ENCODE results near the gene JARID2.
"Not testable (repeated sequence)": the region's sequence is repeated elsewhere in the genome, so short reads cannot be mapped to it uniquely, and the experiment has no call there.

JARID2 gene

DNA sequence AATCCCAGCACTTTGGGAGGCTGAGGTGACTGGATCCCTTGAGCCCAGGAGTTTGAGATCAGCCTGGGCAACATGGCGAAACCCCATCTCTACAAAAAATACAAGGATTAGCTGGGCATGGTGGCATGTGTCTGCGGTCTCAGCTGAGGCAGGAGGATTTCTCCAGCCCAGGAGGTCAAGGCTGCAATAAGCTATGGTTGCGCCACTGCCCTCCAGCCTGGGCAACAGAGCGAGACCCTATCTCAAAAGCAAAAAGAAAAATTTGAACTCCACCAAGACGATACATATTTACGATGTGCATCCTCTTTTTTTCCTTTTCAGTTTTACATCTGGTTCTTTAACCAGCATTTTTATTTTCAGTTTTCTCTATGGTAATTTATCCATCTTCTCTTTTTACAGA, 162.1 kb downstream of the JARID2 start:
- no peak for DNase-seq (ENCODE audit: low read depth in 1 of 2, low spot score in 1 of 2)
- no peak for TF ChIP-seq JUND (IDR thresholded peaks at IDR 0.05; ENCODE audit: low read depth)
- in situ Hi-C loops (cut with HindIII; ENCODE audit: low pct_unique_long_range_greater_than_20kb, low sequenced_read_pairs) = no loop called here

DNA sequence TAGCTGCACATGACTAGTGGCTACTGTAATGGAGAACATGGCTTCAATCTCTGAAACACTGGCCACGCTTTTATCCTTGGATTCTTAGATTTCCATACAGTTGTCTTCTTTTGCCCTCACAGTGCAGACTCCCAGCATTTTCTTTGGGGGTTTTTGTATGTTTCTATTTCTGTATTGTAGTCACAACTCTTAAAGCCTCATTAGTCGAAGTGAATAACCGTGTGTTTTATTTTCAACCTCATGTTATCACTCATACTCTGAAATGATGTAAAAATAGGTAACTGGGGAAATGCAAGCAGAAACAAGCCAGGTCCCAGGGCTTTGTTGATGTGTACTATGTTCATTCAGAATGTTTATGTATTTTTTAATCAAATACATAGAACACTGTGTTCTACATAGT, 162.9 kb downstream of the JARID2 start:
- DNase-seq (ENCODE audit: low read depth in 1 of 2, low spot score in 1 of 2) = no peak
- TF ChIP-seq JUND (IDR thresholded peaks at IDR 0.05; ENCODE audit: low read depth) = no peak
- in situ Hi-C loops (cut with HindIII; ENCODE audit: low pct_unique_long_range_greater_than_20kb, low sequenced_read_pairs) = no loop called here

DNA sequence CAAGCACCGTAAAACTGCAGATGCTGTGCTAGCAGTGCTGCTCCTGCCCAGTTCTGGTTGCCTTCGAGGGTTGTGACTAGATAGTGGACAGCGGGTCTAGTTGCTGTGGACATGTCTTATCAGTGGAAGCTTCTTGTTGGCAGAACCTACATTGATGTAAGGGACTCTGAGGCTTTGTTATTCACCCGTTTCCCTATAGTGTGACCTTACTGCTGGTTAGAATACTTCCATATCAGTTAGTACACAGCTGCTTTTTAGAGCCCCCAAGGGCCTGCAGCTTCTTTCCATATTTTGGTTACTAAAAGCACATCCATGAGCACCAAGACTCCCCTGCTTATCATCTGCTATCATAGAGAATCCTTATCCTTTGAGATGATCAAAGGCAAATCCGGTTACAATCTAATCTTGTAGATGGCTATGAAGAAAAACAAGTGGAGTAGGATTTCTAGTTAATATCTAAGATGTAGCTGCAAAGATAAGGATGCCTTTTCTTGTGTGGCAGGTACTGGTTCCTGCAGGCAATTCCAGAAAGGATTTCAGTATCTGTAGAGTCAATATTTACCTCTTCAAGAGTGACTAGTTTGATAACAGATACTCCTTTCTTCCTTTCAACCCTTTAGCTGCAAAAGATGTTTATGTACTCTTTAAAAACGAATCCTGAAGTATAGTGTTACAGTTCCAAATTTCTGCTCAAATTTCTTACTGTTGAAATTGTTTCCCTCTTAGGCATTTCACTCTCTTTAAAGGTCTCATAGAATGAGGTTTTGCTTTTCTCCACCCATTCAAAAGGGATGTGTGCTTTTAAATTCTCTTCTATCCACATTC, 163.6 kb downstream of the JARID2 start:
- no peak for DNase-seq (ENCODE audit: low read depth in 1 of 2, low spot score in 1 of 2)
- TF ChIP-seq JUND (IDR thresholded peaks at IDR 0.05; ENCODE audit: low read depth) = 0 out of 2 replicates have a peak, but pooled peaks have one; percentile 30
- in situ Hi-C loops (cut with HindIII; ENCODE audit: low pct_unique_long_range_greater_than_20kb, low sequenced_read_pairs) = no loop called here

DNA sequence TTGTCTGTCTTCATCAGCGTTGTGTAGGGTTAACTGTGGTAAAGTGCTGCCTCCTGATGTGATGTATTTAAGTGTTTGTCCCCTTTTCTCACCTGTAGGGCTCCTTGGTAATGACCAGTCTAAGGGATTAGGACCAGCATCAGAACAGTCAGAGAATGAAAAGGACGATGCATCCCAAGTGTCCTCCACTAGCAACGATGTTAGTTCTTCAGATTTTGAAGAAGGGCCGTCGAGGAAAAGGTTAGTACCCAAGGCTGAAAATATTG, 164.2 kb downstream of the JARID2 start:
- in situ Hi-C loops (cut with HindIII; ENCODE audit: low pct_unique_long_range_greater_than_20kb, low sequenced_read_pairs) = no loop called here
- DNase-seq (ENCODE audit: low read depth in 1 of 2, low spot score in 1 of 2) = no peak
- TF ChIP-seq JUND (IDR thresholded peaks at IDR 0.05; ENCODE audit: low read depth) = no peak

DNA sequence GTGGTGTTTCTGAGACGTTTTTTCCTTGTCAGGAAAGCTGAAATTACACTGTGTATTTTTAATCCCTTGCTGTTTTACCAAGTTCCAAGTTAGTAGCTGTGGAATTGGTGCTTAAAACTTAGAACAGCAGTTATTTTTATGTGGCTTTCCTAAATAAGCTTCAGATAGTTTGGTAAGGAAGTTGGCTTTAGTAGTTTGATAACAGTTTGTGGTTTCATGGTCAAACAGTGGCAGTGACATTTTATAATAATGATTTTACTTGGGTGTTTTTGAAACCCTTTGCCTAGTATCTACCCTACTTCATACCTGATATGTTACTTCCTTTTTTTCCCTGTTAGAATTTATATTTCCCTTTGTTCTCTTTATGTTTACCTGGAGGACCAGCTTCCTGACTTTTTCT, 164.9 kb downstream of the JARID2 start:
- DNase-seq (ENCODE audit: low read depth in 1 of 2, low spot score in 1 of 2) = no peak
- in situ Hi-C loops (cut with HindIII; ENCODE audit: low pct_unique_long_range_greater_than_20kb, low sequenced_read_pairs) = no loop called here
- no peak for TF ChIP-seq JUND (IDR thresholded peaks at IDR 0.05; ENCODE audit: low read depth)

DNA sequence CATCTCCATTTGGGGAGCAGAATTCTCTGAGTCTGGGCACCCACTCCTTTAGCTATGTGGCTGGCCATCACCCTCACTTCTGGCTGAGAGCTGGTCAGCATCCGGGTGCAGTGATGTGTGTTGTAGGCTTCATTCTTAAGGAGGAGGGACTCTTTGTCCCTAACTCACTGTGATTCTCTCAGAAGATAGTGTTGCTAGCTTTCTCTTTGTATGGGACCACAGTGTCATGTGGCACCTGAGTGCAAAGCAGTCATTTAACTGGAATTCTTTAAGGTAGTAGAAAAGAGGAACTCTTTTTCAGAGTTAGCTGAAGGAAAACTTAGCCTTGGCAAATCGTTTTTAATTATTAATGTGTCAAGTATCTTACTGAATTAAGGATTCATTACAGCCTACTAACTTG, 165.9 kb downstream of the JARID2 start:
- DNase-seq (ENCODE audit: low read depth in 1 of 2, low spot score in 1 of 2) = no peak
- TF ChIP-seq JUND (IDR thresholded peaks at IDR 0.05; ENCODE audit: low read depth) = no peak
- in situ Hi-C loops (cut with HindIII; ENCODE audit: low pct_unique_long_range_greater_than_20kb, low sequenced_read_pairs) = no loop called here

DNA sequence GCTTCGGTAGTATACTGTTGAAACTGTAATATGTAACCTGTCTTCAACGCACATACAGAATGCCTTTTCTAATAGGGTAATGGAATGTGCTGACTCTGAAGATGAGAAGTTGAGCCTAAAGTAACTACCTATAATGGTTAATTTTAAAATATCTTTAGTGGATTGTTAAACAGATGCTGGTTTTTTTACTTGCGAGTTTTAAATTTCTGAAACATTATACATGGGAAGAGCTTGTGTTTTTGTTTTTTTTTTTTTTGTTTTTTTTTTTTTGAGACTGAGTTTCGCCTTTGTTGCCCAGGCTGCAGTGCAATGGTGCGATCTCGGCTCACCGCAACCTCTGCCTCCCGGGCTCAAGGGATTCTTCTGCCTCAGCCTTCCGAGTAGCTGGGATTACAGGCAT, 166.9 kb downstream of the JARID2 start:
- in situ Hi-C loops (cut with HindIII; ENCODE audit: low pct_unique_long_range_greater_than_20kb, low sequenced_read_pairs) = no loop called here
- DNase-seq (ENCODE audit: low read depth in 1 of 2, low spot score in 1 of 2) = no peak

DNA sequence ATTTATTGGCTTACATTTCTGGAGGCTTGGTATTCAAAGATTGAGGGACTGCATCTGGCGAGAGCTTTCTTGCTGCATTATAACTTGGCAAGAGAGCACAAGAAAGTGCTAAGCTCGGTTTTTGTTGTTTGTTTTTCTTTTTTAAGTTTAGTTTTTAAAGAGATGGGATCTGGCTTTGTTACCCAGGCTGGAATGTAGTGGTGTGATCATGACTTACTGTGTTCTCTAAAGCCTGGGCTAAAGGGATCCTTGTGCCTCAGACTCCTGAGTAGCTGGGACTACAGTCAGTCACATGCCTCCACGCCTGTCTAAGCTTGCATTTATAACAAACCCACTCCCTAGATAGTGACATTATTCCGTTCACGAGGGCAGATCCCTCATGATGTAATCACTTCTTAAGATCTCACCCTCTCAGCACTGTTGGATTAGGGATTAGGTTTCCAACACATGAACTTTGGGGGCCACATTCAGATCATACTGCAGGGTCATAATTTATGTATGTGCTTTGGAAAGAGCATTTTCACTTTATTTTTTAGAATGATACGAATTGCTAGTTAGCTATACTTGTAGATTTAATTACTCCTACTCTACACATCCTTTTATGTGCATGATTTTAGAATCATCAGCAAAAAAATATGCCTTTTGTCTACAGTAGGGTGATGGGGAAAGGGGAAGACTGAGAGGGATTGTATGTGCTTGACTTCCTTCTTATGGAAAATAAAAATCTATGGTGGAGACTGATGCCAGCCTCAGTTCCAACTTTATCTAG, 167.8 kb downstream of the JARID2 start:
- in situ Hi-C loops (cut with HindIII; ENCODE audit: low pct_unique_long_range_greater_than_20kb, low sequenced_read_pairs) = no loop called here
- no peak for DNase-seq (ENCODE audit: low read depth in 1 of 2, low spot score in 1 of 2)
- no peak for TF ChIP-seq JUND (IDR thresholded peaks at IDR 0.05; ENCODE audit: low read depth)

More for the DNA sequence above, 166.9 kb downstream of the JARID2 start:
- TF ChIP-seq JUND (IDR thresholded peaks at IDR 0.05; ENCODE audit: low read depth) = no peak

DNA sequence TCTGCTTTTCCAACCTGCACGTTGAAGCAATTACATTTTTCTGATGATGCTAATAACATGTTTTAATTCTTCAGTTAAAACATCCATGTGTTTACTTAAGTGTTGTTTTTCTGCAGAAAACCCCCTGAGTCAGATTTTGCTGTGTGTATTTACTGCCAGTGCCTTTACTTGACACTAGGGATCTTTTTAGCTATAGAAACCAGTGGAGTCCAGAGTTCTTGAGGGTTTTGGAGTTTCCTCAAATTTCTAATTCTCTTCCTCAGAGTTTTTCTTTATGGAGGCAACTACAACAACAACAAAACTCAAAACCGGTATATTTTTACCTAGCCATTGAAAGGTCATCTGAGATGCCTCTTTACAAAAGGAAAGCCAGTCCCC, 168.4 kb downstream of the JARID2 start:
- in situ Hi-C loops (cut with HindIII; ENCODE audit: low pct_unique_long_range_greater_than_20kb, low sequenced_read_pairs) = no loop called here
- DNase-seq (ENCODE audit: low read depth in 1 of 2, low spot score in 1 of 2) = no peak
- no peak for TF ChIP-seq JUND (IDR thresholded peaks at IDR 0.05; ENCODE audit: low read depth)

DNA sequence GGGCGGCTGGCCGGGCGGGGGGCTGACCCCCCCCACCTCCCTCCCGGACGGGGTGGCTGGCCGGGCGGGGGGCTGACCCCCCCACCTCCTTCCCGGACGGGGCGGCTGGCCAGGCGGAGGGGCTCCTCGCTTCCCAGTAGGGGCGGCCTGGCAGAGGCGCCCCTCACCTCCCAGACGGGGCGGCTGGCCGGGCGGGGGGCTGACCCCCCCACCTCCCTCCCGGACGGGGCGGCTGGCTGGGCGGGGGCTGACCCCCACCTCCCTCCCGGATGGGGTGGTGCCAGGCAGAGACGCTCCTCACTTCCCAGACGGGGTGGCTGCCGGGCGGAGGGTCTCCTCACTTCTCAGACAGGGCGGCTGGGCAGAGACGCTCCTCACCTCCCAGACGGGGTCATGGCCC, 169.8 kb downstream of the JARID2 start:
- in situ Hi-C loops (cut with HindIII; ENCODE audit: low pct_unique_long_range_greater_than_20kb, low sequenced_read_pairs); DNase-seq (ENCODE audit: low read depth in 1 of 2, low spot score in 1 of 2): not testable (repeated sequence)

DNA sequence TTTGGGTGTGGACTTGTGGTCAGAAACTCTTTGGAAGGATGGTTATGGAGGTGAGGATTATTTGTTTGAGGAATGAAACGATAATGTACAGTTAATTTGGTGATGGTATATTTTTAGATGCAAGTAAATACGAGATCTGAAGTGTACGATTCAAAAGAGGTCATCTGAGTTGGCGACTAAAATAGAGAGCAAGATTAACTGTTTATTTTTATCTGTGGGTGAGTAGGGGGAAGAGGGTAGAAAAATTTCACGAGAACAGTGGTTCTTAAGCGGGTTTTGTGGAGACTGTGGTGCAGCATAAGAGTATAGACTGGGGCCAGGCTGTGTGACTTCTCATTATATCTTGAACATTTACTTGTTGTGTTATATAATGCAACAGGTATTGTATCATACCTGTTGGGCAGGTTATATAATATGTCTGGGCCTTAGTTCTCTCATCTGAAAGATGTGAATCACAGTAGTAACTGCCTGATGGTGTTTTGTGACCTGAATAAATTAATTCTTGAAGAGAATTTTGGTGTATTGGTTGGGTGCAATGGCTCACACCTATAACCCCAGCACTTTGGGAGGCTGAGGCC, 171.2 kb downstream of the JARID2 start:
- no peak for TF ChIP-seq JUND (IDR thresholded peaks at IDR 0.05; ENCODE audit: low read depth)
- in situ Hi-C loops (cut with HindIII; ENCODE audit: low pct_unique_long_range_greater_than_20kb, low sequenced_read_pairs) = no loop called here
- DNase-seq (ENCODE audit: low read depth in 1 of 2, low spot score in 1 of 2) = no peak

DNA sequence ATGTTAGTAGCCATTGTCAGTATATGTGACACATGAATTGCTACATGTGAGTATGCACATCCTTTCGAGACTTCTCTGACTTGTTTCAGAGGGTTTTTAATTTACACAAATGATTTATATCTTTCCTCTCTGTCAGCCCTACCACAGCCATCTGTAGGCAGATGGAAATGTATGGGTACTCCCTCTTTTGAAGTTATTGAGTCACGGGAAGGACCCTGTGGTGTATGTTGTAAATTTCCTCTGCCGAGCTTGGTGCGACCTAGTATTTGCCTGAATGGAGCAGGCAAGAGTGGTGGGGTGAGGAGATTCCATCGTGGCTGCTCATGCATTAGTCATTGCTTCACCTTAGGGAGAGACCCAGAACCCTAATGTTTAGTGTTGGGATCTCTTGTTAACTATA, 171.9 kb downstream of the JARID2 start:
- no peak for TF ChIP-seq JUND (IDR thresholded peaks at IDR 0.05; ENCODE audit: low read depth)
- DNase-seq (ENCODE audit: low read depth in 1 of 2, low spot score in 1 of 2) = no peak
- in situ Hi-C loops (cut with HindIII; ENCODE audit: low pct_unique_long_range_greater_than_20kb, low sequenced_read_pairs) = no loop called here

DNA sequence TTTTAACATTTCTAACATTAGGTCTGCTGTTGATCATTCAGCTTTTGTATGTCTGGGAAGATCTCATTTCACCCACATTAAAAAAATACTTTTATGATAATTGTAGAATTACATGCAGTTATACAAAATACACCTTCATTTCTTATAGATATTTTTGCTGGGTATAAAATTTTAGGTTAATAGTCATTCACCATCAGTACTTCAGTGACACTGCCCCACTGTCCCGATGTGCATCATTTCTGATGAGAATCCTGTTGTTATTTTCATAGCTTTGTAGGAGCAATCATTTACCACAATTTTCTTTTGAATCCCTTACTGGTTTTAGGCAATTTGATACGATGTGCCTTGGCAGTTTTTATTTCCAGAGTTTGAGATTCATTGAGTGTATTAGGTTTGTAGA, 173.6 kb downstream of the JARID2 start:
- no peak for TF ChIP-seq JUND (IDR thresholded peaks at IDR 0.05; ENCODE audit: low read depth)
- DNase-seq (ENCODE audit: low read depth in 1 of 2, low spot score in 1 of 2) = no peak
- in situ Hi-C loops (cut with HindIII; ENCODE audit: low pct_unique_long_range_greater_than_20kb, low sequenced_read_pairs) = no loop called here

Measured in T47D (cell line).